ENCODE results near the gene FANCC.

The FANCC gene

DNA sequence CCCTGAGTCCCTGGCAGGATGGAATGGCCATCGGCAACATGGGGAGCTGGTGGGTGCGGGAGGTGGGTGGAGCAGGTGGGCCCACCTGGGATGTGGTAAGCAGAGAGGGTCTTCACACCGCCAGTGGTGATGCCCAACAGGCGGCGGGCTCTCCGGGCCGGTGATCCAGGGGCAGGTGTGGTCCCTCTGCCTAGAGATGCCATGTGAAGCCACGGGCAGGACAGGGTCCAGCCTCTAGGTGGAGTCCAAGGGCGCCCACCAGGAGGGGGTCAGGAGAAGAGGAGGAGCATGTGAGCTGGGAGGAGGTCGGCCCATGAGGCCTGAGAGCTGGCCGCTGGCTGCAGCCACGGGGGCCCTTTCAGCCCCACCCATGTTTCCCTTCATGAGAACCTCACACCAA lies 221.1 kb downstream of the FANCC start:
- no peak for DNase-seq

DNA sequence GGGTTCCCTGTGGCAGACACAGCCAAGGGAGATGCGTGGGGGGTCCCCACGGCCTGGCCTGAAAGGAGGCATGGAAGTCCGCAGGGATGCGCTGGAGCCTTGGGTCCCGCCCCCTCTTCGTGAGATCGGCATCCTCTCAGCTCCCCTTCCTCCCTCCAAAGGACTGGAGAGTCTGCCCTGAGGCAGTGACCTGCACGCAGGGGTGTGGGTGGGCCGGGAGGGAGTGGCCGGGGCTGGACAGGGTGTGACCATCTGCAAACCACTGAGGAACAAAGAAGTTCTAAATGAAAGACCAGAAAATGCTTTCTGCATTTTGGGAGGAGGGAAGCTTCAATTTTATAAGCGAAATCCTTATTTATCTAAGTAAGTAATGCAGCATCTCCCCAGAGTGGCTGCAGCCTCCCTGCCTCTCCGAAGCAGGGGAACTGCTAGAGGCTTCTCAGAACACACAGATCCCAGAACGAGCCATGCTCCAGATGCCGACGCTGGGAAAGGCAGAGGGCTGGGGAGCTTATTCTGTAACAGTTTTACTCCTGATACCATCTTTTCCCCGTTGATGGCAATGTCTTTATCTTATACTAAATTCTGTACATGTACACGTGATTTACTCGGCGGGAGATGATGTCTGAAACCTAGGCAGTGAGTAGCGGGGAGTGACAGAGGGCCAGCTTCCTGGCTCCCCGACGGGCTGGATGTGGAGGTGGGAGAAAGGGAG lies 221.7 kb downstream of the FANCC start:
- DNase-seq: no peak

DNA sequence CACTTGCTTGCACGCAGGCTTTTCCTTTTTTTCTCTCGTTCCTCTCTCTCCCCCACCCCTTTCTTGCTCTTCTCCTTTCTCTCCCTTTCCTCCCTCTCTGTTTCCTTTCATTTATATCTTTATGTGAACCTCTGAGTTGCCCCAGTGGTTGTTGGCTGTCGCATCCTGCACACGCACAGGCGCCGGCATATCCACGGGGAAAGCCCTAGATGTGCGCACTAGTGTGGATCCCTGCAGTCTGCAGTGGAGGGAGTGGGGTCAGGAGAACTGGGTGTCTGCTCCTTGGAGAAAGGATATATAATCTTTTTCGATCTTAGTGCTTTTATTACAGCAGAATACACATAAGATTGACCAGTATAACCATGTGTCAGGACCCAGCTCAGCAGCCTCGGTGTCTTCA lies 223.5 kb downstream of the FANCC start:
- no peak for DNase-seq

DNA sequence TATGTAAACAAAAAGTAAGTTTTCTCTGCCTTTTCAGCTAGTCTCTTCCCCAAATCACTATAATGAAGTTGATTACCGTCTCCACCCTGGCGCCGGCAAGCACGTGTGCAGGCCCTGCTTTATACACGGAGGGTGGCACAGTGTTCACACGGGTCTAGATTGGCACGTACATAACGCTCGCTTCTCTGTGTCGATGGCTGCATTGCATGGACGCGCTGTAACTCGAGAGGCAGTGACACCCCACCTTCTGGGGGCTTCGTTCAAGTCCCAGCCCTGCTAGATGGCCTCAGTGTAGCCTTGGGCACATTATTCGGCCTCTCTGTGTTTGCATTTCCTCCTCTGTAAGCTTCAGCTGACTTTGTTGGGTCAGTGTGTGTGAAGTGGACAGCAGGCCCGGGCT lies 223.9 kb downstream of the FANCC start:
- no peak for DNase-seq

DNA sequence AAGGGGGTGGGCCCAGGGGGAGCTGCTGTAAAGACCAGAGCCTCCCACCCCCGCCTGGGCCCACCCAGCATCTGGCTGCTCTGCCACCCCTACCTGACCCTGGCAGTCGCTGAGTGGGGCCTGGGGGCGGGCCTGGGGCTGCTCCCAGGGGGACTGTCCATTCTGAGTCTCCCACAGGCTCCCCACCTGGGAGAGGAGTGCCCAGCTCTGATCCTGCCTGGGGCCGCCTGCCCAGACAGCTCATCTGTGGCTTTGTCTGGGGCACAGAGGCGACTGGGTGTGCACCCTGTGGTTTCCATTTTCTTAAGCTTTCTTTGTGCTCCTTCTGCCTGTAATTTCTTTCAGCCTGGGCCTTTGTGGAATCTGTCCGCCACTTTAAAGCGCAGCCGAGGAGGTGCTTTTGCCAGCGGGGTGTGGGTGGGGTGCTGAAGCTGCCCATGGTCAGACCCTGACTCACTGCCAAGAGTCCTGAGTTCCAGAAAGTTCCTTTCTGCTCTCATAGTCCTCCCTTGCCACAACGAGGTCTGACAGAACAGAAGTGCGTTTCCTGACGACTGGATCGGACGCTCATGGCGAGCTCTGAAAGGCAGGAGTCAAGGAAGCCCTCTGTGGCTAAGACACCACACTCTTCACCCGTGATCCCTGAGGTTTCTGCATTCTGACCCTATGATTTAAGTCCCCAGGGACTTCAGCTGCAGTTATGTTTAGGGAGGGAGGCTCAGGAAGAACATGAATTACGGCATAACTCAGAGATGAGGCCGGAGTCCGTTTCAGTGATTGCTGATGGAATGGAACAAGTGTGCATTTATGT lies 225.0 kb downstream of the FANCC start:
- no peak for DNase-seq

DNA sequence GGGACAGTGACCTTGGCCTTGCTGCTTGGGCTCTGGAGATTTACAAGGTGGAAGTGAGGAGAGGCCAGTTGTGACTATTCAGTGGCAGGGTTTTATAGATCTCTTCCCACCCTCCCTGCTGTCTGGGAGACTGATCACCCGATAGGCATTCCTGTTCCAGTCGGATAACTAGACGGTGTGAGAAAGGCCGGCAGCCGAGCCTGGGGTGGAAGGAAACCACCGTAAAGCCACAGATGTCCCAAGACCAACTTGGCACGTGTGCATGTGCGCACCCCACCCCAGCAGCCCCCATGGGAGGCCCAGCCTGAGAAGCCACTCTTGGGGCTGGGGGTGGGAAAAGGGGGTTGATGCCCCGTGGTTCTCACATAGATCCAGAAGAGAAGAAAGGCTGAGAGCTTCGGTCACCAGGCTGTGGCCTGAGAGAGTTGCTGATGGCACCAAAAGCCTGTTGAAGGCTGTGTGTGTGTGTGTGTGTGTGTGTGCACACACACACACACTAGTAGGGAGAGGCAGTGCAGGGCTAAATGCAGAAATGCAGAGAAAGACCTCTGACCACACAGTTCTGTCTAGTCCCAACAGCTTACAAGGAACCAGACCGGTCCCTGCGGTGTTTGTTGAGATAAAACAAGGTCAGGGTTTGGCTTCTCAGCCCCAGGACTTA lies 225.8 kb downstream of the FANCC start:
- no peak for DNase-seq

DNA sequence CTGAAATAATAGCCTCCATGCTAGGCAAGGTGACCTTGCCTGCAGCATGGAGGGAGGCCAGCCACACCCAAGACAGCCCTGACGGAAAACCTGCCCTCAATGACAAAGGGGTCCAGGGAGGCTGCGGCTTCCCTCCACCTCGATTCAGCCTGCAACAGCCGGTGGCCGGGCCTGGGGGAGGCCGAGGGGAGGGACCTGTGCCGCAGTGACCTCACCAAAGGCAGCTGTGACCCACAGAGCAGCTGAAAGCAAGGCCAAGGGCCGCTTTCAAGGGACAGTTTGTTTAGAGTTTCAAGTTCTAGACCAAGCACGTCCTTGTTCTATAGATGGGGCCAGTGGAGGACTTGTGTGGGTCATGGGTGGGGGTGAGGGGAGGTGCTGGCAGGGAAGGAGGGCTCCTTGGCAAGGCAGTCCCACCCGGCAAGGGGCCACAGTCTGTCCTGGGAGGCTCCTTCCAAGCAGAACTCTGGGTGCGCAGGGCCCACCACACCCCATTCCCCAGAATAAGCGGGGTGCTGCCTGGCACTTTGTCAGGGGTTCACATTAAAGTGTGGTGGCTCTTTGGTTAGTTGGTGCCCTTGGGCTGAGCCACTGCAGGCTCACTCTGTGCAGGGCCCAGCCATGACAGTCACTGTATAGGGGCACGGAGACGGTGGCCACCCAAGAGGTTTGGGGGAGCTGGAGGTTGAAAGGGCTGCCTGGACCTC lies 226.5 kb downstream of the FANCC start:
- DNase-seq: no peak

DNA sequence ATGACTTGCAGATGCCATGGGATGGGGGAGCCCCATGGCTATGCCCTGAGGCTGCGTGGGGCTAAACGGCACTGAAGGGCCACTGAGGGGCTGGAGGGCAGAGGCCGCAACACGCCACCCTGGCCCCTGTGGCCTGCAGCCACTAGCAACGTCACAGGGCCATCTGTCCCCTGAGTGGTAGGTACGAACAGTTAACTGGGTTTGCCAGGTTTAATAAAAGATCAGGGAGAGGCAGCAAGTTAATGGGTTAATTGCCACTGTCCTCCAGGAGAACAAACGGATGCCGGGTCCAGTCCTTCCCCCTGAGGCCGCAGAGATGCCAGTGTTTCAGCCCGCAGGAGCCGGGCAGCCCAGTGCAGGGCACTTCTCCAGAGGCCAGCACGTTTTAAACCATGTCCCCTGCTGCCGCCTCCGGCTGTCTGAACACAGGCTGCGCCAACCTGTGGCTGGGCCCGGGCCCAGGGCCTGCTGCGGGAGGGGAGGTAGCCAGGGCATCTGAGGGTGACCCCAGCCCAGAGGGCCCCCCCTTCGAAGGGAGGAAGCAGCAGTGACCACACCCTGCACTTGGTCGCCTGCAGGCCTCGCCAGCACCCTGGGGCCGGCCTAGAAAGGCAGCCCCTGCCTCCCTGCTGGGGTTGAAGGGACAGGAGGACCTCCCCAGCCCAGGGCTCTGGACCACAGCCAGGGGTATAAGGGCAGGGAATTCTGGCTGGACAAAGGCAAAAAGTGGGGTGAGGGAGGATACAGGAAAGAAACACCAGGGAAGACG lies 227.3 kb downstream of the FANCC start:
- DNase-seq: no peak

DNA sequence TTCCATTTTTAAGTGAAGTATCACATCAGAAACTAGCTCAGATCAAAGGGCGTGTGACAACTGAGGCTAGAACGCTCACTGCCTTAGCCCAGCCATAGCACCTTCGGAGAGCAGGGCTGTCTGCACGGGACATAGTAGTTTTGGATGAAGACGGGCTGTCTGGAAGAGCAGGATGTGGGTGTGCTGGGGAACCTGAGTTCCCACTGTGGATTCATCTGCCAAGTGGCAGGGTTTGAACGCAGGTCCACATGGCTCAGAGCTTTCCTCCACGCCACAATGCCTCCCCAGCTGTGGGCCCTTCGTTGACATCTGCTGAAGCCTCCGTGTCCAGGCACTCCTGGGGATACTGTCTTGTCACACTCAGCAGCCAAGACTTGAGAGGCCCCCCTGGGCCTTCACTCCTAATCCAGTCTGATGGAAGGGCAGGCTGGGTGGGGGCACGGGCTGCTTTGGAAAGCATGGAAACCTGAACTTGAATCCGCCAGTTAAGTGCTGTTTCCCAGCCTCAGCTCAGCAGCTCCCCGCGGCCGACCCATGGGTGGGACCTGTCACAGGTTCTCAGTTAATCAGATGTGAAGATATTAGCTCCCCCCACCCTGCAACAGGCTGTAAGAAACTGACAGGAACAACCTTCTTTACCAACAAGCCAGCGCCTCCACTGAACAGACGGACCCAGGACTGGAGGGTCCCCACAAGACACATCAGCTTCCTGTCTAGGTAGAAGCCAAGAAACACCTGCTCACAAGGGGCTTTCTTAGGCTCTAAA lies 228.1 kb downstream of the FANCC start:
- no peak for DNase-seq

DNA sequence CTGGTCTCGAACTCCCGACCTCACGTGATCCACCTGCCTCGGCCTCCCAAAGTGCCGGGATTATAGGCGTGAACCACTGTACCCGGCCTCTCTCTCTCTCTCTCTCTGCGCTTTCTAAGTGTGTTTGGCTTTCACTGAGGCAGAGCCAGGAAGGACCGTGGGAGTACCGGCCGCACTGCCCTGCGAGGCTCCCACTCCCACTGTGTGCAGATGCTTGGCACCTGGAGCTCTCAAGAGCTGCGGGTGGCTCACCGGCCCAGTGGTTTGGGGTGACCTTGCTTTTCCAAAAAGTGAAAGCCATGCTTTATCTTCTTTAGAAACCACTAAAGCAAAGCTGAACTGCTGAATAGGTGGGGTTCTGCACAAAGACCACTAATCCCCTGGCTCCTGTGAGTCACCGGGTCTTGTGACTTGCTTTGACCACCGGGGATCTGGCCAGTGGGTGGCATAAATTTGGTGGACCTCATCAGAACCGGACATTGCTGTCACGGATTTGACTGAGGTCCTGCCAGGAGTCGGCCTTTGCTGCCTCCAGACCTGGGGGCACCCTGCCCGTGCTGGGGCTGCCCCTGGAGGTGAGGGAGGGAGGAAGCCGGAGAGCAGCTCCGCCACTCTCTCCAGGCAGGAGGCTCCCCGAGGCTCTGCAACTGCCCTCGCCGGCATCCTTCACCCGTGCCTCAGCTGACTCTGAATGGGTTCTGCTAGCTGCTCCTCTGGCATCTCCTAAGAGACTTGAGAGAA lies 228.9 kb downstream of the FANCC start:
- no peak for DNase-seq

DNA sequence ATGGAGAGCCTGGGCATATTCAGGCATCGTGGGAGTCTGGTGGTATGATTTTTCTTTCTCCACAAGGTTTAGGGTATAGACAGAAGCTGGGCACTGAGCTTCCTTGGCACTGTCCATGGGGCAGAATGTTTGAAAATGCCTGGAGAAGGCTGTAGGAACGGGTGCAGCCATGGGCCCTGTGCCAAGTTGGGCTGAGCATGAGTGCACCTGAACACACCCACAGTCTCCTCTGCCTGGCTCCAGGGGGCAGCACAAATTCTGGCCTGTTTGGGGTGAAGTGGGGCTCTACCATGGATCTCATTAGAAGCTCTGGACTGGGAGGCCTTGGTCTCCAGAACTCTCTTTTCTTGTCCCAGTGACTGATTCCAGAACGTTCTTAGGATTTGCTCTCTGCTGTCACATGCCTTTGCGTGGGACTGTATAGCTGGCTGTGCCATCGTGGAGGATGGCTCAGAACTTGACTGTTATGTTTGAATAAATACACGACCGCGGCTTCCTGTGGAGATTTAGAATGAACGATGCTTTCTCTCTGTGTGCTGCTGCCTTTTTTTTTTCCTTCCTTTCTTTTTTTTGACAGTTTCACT lies 229.8 kb downstream of the FANCC start:
- no peak for DNase-seq

DNA sequence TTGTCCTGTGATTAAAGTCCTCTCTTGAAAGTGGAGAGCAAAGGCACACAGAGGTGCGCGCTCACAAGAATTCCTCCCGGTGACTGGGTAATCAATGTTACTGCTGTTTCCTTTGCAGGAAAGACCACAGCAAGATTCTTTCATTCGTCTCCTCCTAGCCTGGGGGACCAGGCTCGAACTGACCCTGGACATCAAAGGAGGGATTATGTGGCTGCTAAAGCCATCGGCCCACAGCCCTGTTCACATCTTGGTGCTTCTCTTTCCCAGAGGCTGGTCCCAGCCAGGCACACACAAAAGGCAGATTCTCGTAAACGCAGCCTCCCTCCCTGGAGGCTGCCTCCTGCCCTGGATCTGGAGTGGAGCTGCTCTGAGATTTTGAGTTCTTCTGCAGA lies 230.9 kb downstream of the FANCC start:
- DNase-seq: no peak

DNA sequence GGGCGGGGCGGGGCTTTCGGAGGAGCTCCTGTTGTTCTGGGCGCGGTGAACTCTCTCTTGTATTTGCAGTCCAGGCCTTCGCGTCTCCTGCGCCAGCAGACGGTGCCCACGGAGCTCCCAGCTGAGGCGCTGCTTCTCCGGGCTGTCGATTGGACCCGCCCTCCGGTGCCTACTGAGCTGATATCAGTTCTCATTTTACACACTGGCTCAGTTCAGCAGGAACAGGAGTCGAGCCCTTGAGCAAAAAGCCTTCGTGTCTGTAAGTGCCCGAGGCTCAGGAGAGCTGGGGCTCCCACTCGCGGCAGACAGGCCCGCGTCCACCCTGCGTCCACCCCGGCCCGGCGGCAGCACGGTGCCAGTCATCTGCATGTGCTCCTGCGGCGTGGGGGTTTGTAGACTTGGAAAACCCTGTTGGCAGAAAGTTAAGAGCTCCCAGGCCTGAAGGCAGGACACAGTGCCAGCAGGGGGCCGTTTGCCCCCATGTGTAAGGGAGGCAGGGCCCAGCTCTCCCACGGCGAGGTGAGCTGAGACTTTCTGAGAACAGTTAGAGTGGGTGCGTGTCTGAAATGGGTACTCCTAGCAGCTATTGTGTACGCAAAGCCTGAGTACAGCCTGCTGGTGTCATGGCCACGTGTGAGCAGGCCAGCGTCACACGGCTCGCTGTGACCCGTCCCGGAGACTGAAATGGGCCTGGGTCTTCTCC lies 231.5 kb downstream of the FANCC start:
- no peak for DNase-seq

DNA sequence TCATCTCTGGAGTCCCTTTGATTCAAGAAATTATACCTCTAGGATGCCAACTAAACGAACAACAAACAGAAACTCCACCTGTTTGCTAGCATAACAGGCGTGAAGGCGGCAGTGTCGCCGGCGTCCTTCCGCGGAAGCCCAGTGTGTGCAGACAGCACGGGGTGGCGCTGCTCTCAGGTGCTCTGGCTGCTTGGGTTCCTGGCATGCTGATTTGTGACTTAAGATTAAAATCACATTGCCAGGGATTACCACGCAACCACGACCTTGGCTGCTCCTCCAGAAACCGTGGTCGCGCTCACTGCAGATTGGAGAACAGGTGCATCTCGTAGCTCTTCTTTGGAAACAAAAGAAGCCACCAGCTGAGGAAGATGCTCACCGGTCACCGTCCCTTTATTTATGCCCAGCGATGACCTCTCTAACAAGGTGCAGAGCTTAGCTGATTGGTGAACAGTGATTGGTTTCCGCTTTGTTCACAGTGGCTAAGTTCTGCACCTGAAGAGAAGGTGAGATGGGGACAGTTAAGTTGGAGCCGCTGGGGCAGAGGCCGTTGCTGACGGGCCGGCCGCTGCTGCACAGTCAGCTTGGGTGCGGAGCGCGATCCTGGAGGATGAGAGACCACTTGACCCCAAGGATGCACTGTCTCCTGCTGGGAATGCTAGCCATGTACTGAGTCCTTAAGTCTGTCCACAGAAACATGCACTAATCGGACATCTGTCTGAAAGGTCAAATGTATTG lies 232.3 kb downstream of the FANCC start:
- DNase-seq: no peak

DNA sequence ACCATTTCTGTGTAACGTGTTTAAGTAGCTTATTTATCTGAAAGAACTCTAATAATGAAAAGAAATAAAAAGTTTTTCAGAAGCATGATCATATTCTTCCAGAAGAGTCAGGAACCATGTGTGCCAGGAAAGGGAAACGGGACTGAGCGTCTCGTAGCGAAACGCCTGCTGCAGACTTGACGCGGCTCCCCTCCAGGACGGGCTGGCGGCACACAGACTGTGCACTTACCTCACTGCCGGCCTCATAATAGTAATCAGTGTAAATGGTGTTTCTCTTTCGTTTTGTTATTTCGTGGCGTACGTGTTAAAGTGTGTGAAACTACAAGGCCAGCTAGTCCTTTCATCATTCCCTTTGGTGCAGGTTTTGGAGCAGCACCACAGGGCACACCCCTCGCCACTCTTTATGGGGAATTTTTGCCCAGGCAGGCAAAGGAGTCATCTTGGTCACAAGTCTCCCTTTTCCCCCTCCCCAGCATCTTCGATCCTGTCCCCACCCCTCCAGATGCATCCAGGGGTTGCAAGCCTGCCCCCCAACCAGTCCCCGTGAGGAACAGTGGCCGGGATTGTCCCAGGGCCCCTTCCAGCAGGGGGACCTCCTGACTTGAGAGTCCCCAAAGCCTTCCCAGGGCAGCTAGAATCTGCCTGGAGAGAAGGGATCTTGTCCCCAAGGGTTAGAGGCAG lies 233.1 kb downstream of the FANCC start:
- DNase-seq: no peak

DNA sequence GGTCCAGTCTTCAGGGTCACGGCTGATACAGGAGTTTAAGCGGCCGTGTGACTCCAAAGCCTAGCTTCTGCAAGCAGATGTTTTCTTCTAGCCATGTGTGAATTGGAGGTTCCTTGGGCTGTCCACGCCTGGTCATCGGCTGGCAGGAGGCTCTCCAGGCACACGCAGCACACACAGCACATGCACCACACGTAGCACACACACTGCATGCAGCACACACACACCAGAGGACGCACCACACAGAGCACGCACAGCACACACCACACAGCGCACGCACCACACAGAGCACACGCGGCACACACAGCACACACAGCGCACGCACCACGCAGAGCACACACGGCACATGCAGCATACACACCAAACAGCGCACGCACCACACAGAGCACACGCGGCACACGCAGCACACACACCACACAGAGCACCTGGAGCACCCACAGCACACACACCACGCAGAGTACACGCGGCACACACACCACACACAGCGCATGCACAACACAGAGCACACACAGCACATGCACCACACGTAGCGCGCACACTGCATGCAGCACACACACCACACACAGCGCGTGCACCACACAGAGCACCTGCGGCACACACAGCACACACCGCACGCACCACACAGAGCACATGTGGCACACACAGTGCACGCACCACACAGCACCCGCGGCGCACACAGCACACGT lies 234.3 kb downstream of the FANCC start:
- no peak for DNase-seq

DNA sequence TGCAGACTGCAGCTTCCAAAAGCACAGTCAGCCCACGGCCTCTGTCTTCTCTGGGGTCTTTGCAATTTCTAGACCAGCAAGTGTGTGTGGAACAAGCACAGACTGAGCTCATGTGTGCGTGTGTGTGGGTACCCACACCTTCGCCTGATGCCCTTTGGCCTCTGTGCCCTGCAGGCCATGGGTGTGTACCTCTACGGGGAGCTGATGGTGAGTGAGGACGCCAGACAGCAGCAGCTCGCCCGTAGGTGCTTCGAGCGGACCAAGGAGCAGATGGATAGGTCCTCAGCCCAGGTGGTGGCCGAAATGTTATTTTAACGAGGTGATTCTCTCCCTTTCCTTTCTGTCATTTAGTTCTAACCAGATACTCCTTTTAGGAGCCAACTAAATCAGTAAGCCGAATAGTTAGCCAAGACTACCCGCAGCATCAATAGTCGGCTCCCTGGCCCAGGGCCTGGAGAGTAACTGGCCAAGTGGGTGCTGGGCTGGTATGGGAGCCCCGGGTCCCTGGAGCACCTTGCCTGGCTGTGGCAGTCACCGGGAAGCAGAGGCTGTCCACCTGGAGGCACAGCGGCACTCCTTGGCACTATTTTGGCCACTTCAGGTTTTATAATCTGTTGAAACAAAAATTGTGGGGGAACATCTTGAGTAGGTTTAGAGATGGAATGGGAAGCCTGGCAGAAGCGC lies 235.0 kb downstream of the FANCC start:
- no peak for DNase-seq
